ENCODE results near the gene NAALADL2. TPM values are rescaled to one million over a fixed set of nuclear protein-coding genes. Genes with fewer than 3 reads are reported as not detected.

Gene NAALADL2
- total and polyA plus RNA-seq, 2 of the 4 experiments (the other 2 are of a cell fraction), result 3.8 to 19.2 TPM

DNA sequence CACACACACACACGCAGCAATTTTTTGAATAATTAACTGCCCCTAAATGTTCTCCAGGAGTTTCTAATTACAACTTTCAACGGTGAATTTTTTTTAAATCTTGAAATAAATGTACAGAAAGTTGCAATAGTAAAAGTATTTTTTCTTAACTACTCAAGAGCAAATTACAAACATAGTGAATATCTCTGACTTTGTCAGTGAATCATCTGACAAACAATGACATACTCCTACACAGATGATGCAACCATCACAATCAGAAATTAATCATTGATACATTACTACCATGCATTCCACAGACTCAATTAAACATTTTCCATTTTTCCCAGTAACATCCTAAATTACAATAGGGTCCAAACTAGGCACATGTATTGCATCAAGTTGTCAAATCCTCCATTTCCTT is 597.3 kb downstream of the NAALADL2 start:
- dilution Hi-C loops (cut with HindIII; ENCODE audit: low sequenced_read_pairs, unreplicated experiment), result no loop called here
- ATAC-seq (ENCODE audit: low read depth), result no peak; the same call in 1 of the 2 replicates

More for the DNA sequence above, 597.3 kb downstream of the NAALADL2 start:
- H3K4me1 ChIP-seq (ENCODE audit: control insufficient read depth, insufficient read depth, low read length), result no peaks in the 10 kb centered on the region; the same call in 1 of the 2 replicates
- H3K9me1 ChIP-seq (ENCODE audit: insufficient read depth, low read length), result no peaks in the 10 kb centered on the region
- CTCF ChIA-PET, result interaction anchor here (1.2 kb wide), 1 partner anchor 28 kb away, joined by 3 read pairs; no protein-coding TSS in a partner anchor
- H3K23ac ChIP-seq (ENCODE audit: low read depth, low read length), result no peak overlapping the region
- H3K9me3 ChIP-seq (ENCODE audit: control insufficient read depth, insufficient read depth, low read length), result no peaks in the 10 kb centered on the region
- in situ Hi-C loops (cut with MboI; ENCODE audit: low sequenced_read_pairs) (no loop called here), intact Hi-C loops (cut with micrococcal nuclease) (no loop called here)
- peak; percentile 50 for DNase-seq
- H4K91ac ChIP-seq (ENCODE audit: insufficient read depth, low read depth, low read length), result no peak overlapping the region
- H2BK15ac ChIP-seq (ENCODE audit: low read depth, low read length), result no peak overlapping the region
- H3K36me3 ChIP-seq (ENCODE audit: control insufficient read depth, insufficient read depth, low read length), result no peaks in the 10 kb centered on the region
- H2BK20ac ChIP-seq (ENCODE audit: low read depth, low read length), result no peak overlapping the region
- H2AK9ac ChIP-seq (replicated peaks; ENCODE audit: low read depth, low read length, poor library complexity), result no peak overlapping the region
- TF ChIP-seq, protein P1, sequence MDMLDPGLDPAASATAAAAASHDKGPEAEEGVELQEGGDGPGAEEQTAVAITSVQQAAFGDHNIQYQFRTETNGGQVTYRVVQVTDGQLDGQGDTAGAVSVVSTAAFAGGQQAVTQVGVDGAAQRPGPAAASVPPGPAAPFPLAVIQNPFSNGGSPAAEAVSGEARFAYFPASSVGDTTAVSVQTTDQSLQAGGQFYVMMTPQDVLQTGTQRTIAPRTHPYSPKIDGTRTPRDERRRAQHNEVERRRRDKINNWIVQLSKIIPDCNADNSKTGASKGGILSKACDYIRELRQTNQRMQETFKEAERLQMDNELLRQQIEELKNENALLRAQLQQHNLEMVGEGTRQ (IDR thresholded peaks at IDR 0.05; ENCODE audit: low read depth, low read length), result no peak
- TF ChIP-seq CHD1 (IDR thresholded peaks at IDR 0.05; ENCODE audit: low read depth, low read length), result no peak
- no peak for TF ChIP-seq POLR2A (IDR thresholded peaks at IDR 0.05; ENCODE audit: low read depth, low read length)
- no peak for TF ChIP-seq RAD21 (IDR thresholded peaks at IDR 0.05; ENCODE audit: low read length)
- peak; percentile 92 for TF ChIP-seq CEBPB (IDR thresholded peaks at IDR 0.05; ENCODE audit: low read depth, low read length)
- TF ChIP-seq, protein P2, sequence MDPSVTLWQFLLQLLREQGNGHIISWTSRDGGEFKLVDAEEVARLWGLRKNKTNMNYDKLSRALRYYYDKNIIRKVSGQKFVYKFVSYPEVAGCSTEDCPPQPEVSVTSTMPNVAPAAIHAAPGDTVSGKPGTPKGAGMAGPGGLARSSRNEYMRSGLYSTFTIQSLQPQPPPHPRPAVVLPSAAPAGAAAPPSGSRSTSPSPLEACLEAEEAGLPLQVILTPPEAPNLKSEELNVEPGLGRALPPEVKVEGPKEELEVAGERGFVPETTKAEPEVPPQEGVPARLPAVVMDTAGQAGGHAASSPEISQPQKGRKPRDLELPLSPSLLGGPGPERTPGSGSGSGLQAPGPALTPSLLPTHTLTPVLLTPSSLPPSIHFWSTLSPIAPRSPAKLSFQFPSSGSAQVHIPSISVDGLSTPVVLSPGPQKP (IDR thresholded peaks at IDR 0.05; ENCODE audit: borderline replicate concordance, low read depth, low read length), result no peak
- TF ChIP-seq FOS (IDR thresholded peaks at IDR 0.05; ENCODE audit: low read depth, low read length), result 0 out of 2 replicates have a peak, but pooled peaks have one; percentile 37
- no peak for TF ChIP-seq RFX5 (IDR thresholded peaks at IDR 0.05; ENCODE audit: low read depth, low read length)
- TF ChIP-seq BHLHE40 (IDR thresholded peaks at IDR 0.05; ENCODE audit: low read depth, low read length), result no peak
- no peak for TF ChIP-seq SMC3 (IDR thresholded peaks at IDR 0.05; ENCODE audit: low read depth, low read length)
- no peak for TF ChIP-seq MXI1 (IDR thresholded peaks at IDR 0.05; ENCODE audit: borderline replicate concordance, low read depth, low read length)
- no peak for TF ChIP-seq MAFK (IDR thresholded peaks at IDR 0.05; ENCODE audit: low read depth, low read length)
- no peak for TF ChIP-seq MAZ (IDR thresholded peaks at IDR 0.05; ENCODE audit: borderline replicate concordance, low read depth, low read length)
- TF ChIP-seq NFE2L2 (IDR thresholded peaks at IDR 0.05; ENCODE audit: low read depth, low read length), result no peak
- POLR2A ChIA-PET (ENCODE audit: unreplicated experiment), result no interaction called here
- H2AK5ac ChIP-seq (ENCODE audit: low read depth, low read length), result no peak overlapping the region
- H3K4me3 ChIP-seq (ENCODE audit: insufficient read depth, low read depth, low read length), result no peak overlapping the region
- H3K18ac ChIP-seq (ENCODE audit: low read depth, low read length), result no peak overlapping the region; the same call in 1 of the 2 replicates
- H3K27ac ChIP-seq (ENCODE audit: insufficient read depth, low read length), result no peak overlapping the region
- H2BK5ac ChIP-seq (ENCODE audit: low read depth, low read length, poor library complexity, severe bottlenecking), result no peak overlapping the region
- no TSS peak for BruUV-seq (replicated peaks)
- H3K4me2 ChIP-seq (ENCODE audit: low read depth, low read length), result no peak overlapping the region
- H3K56ac ChIP-seq (ENCODE audit: extremely low read depth, insufficient read depth, low read length), result no peak overlapping the region
- no CpG with 5 or more reads among the region's 2 CpGs for WGBS, 2 experiments (ENCODE audit: extremely low coverage in 2 of 2, insufficient read length in 1 of 2)
- 0 out of 2 replicates have a peak overlapping the region, but pooled peaks have one; percentile 29 for H4K5ac ChIP-seq (ENCODE audit: low read depth, low read length)
- H3K4ac ChIP-seq (ENCODE audit: low read depth, low read length), result no peak overlapping the region
- H3K27me3 ChIP-seq (ENCODE audit: control insufficient read depth, insufficient read depth, low read length), result no peaks in the 10 kb centered on the region
- no peak overlapping the region for H3K14ac ChIP-seq (replicated peaks; ENCODE audit: low read depth, low read length)
- H2AFZ ChIP-seq (replicated peaks; ENCODE audit: low read length, poor library complexity), result no peak overlapping the region
- no peak overlapping the region for H3K9ac ChIP-seq (ENCODE audit: low read depth, low read length)
- no peaks in the 10 kb centered on the region for H4K20me1 ChIP-seq (ENCODE audit: insufficient read depth, low read length)
- peak overlapping the region; percentile 42; the same call in 1 of the 2 replicates for H2BK120ac ChIP-seq (ENCODE audit: low read depth, low read length)
- H4K8ac ChIP-seq (ENCODE audit: low read depth in 2 of 2, low read length in 2 of 2), result no peak overlapping the region
- H3K79me1 ChIP-seq (ENCODE audit: low read depth in 1 of 2, low read length in 2 of 2), result no peaks in the 10 kb centered on the region

Data from IMR-90 (cell line).